ENCODE results near the gene BPIFB6.

DNA sequence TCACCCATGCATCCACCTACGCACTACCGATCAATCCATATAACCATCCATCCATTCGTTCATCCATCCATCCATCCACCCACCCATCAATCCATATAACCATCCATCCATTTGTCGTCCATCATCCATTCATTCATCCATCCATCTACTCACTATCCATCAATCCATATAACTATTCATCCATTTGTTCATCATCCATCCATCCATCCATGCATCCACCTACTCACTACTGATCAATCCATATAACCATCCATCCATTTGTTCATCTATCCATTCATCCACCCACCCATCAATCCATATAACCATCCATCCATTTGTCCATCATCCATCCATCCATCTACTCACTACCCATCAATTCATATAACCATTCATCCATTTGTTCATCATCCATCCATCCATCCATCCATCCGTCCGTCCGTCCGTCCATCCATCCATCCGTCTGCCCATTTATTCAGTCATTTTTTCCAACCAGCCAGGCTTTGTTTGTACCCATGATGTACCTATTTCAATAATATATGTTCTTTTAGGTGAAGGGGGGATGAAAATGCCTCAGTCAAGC lies 6.1 kb upstream of the BPIFB6 start:
- TF ChIP-seq, protein P1, sequence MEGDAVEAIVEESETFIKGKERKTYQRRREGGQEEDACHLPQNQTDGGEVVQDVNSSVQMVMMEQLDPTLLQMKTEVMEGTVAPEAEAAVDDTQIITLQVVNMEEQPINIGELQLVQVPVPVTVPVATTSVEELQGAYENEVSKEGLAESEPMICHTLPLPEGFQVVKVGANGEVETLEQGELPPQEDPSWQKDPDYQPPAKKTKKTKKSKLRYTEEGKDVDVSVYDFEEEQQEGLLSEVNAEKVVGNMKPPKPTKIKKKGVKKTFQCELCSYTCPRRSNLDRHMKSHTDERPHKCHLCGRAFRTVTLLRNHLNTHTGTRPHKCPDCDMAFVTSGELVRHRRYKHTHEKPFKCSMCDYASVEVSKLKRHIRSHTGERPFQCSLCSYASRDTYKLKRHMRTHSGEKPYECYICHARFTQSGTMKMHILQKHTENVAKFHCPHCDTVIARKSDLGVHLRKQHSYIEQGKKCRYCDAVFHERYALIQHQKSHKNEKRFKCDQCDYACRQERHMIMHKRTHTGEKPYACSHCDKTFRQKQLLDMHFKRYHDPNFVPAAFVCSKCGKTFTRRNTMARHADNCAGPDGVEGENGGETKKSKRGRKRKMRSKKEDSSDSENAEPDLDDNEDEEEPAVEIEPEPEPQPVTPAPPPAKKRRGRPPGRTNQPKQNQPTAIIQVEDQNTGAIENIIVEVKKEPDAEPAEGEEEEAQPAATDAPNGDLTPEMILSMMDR (IDR thresholded peaks at IDR 0.05): no peak
- no peak for TF ChIP-seq CHD4 (IDR thresholded peaks at IDR 0.05; ENCODE audit: borderline replicate concordance)
- TF ChIP-seq POLR2A (IDR thresholded peaks at IDR 0.05; ENCODE audit: low read length): no peak
- no peak for TF ChIP-seq KDM1A (IDR thresholded peaks at IDR 0.05; ENCODE audit: low read depth)
- TF ChIP-seq NFE2L2 (conservative IDR thresholded peaks at IDR 0.05; ENCODE audit: low read length): no peak
- TF ChIP-seq PHF8 (IDR thresholded peaks at IDR 0.05; ENCODE audit: borderline replicate concordance, low read depth): no peak
- TF ChIP-seq EP300 (IDR thresholded peaks at IDR 0.05): no peak
- no peak for TF ChIP-seq TP53 (CRISPR knock-in tag; IDR thresholded peaks at IDR 0.05)
- TF ChIP-seq CEBPB (IDR thresholded peaks at IDR 0.05): no peak
- no peak for TF ChIP-seq RAD21 (conservative IDR thresholded peaks at IDR 0.05 in 1 of 2, IDR thresholded peaks at IDR 0.05 in 1 of 2)
- TF ChIP-seq, protein P2, sequence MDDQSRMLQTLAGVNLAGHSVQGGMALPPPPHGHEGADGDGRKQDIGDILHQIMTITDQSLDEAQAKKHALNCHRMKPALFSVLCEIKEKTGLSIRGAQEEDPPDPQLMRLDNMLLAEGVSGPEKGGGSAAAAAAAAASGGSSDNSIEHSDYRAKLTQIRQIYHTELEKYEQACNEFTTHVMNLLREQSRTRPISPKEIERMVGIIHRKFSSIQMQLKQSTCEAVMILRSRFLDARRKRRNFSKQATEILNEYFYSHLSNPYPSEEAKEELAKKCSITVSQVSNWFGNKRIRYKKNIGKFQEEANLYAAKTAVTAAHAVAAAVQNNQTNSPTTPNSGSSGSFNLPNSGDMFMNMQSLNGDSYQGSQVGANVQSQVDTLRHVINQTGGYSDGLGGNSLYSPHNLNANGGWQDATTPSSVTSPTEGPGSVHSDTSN (IDR thresholded peaks at IDR 0.05): no peak
- TF ChIP-seq, protein P3, sequence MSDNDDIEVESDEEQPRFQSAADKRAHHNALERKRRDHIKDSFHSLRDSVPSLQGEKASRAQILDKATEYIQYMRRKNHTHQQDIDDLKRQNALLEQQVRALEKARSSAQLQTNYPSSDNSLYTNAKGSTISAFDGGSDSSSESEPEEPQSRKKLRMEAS (IDR thresholded peaks at IDR 0.05): no peak

Data from A549 (cell line).